WTC11 (cell line): Measurements from ENCODE around the gene PITPNC1. TPM values are rescaled to one million over a fixed set of nuclear protein-coding genes. Genes with fewer than 3 reads are reported as not detected.

ENCODE experiments used
- ATAC-seq: fragments of 200-7000 bp; cut with Tn5 transposase; 2 replicates; pipeline ENCODE4 v1.10.0; 2021; ENCODE audit warnings: mild to moderate bottlenecking, moderate library complexity
- CTCF ChIA-PET: fragments of 300-600 bp; sonication (Branson Sonifier 250); formaldehyde crosslinking; loops from one replicate; lab custom pipeline; 2021; ENCODE audit warnings: antibody characterized with exemption; lab: Charles Lee
- POLR2A ChIA-PET: fragments of 350-600 bp; sonication (Branson Sonifier 250); formaldehyde crosslinking; loops from one replicate; lab custom pipeline; 2021; ENCODE audit warnings: antibody characterized with exemption; lab: Charles Lee
- DNase-seq: peaks from one replicate; pipeline ENCODE4 v3.0.0; 2021; ENCODE audit warnings: low spot score
- H3K27ac Mint-ChIP-seq: 2 replicates; pipeline ENCODE4 v1.8.0; 2021; ENCODE audit warnings: mixed read lengths
- H3K27me3 Mint-ChIP-seq: 2 replicates; pipeline ENCODE4 v1.8.0; 2021; ENCODE audit warnings: low read depth, mild to moderate bottlenecking, moderate library complexity, mixed read lengths
- H3K36me3 Mint-ChIP-seq: 2 replicates; pipeline ENCODE4 v1.8.0; 2021; ENCODE audit warnings: mixed read lengths
- H3K4me1 Mint-ChIP-seq: 2 replicates; pipeline ENCODE4 v1.8.0; 2022; ENCODE audit warnings: mixed read lengths
- H3K4me3 Mint-ChIP-seq: 2 replicates; pipeline ENCODE4 v1.8.0; 2021; ENCODE audit warnings: mild to moderate bottlenecking, moderate library complexity, mixed read lengths
- H3K9me3 Mint-ChIP-seq: 2 replicates; pipeline ENCODE4 v1.8.0; 2021; ENCODE audit warnings: mixed read lengths
- GRHL2 ChIP-seq: fragments of 250-450 bp; sonication (Bioruptor Pico); IDR thresholded peaks from 2 replicates; pipeline ENCODE4 v1.8.0; 2022; ENCODE audit warnings: mild to moderate bottlenecking, moderate library complexity; ENCODE audit not compliant: insufficient replicate concordance, severe bottlenecking
- OVOL2 ChIP-seq: fragments of 250-450 bp; sonication (Bioruptor Pico); IDR thresholded peaks from 2 replicates; pipeline ENCODE4 v1.9.0; 2021; ENCODE audit warnings: mild to moderate bottlenecking, borderline replicate concordance
- SP1 ChIP-seq: sonication (generic); formaldehyde crosslinking; conservative IDR thresholded peaks from 2 replicates; pipeline ENCODE4 v1.8.1; 2022; ENCODE audit warnings: missing genetic modification reagents
- ZNF138 ChIP-seq: sonication (generic); formaldehyde crosslinking; conservative IDR thresholded peaks from 2 replicates; pipeline ENCODE4 v1.8.1; 2022; ENCODE audit warnings: mild to moderate bottlenecking, moderate library complexity, missing genetic modification reagents
- ZNF512 ChIP-seq: sonication (generic); formaldehyde crosslinking; IDR thresholded peaks from 2 replicates; pipeline ENCODE4 v1.8.1; 2022; ENCODE audit warnings: missing genetic modification reagents, borderline replicate concordance
- total RNA-seq: library from RNA; stranded (reverse); gene quantifications from 3 replicates; pipeline ENCODE4 v1.2.3, GENCODE V29; 2021
- TF ChIP-seq, protein P1 (sequence below): sonication (generic); formaldehyde crosslinking; conservative IDR thresholded peaks from 2 replicates; pipeline ENCODE4 v1.8.1; 2022; ENCODE audit warnings: mild to moderate bottlenecking, missing genetic modification reagents
- TF ChIP-seq, protein P2 (sequence below): sonication (generic); formaldehyde crosslinking; IDR thresholded peaks from 2 replicates; pipeline ENCODE4 v1.8.0; 2022; ENCODE audit warnings: mild to moderate bottlenecking, missing genetic modification reagents
- TF ChIP-seq, protein P3 (sequence below): sonication (generic); formaldehyde crosslinking; IDR thresholded peaks from 2 replicates; pipeline ENCODE4 v1.8.1; 2023; ENCODE audit warnings: mild to moderate bottlenecking, missing genetic modification reagents, moderate library complexity
- TF ChIP-seq, protein P4 (sequence below): sonication (generic); formaldehyde crosslinking; IDR thresholded peaks from 2 replicates; pipeline ENCODE4 v1.8.0; 2023; ENCODE audit warnings: mild to moderate bottlenecking, missing genetic modification reagents
- TF ChIP-seq, protein P5 (sequence below): sonication (generic); formaldehyde crosslinking; IDR thresholded peaks from 2 replicates; pipeline ENCODE4 v1.8.0; 2022; ENCODE audit warnings: mild to moderate bottlenecking, missing genetic modification reagents
- TF ChIP-seq, protein P6 (sequence below): fragments of 250-450 bp; sonication (Bioruptor Pico); IDR thresholded peaks from 2 replicates; pipeline ENCODE4 v1.9.0; 2021; ENCODE audit warnings: mild to moderate bottlenecking, borderline replicate concordance

PITPNC1 gene
- total RNA-seq, 1 experiment from 2014 or later, result 39.8 TPM

GRCh38 chr17:67613961-67614360, 236.9 kb downstream of the PITPNC1 start:
- H3K27me3 Mint-ChIP-seq, result no peaks in the 10 kb centered on the region
- no peaks in the 10 kb centered on the region for H3K9me3 Mint-ChIP-seq
- DNase-seq (no peak), ATAC-seq (no peak)
- TF ChIP-seq, protein P1, sequence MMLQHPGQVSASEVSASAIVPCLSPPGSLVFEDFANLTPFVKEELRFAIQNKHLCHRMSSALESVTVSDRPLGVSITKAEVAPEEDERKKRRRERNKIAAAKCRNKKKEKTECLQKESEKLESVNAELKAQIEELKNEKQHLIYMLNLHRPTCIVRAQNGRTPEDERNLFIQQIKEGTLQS (CRISPR knock-in tag), result no peak
- no peak for TF ChIP-seq ZNF138 (CRISPR knock-in tag)
- TF ChIP-seq ZNF512 (CRISPR knock-in tag), result no peak
- TF ChIP-seq, protein P2, sequence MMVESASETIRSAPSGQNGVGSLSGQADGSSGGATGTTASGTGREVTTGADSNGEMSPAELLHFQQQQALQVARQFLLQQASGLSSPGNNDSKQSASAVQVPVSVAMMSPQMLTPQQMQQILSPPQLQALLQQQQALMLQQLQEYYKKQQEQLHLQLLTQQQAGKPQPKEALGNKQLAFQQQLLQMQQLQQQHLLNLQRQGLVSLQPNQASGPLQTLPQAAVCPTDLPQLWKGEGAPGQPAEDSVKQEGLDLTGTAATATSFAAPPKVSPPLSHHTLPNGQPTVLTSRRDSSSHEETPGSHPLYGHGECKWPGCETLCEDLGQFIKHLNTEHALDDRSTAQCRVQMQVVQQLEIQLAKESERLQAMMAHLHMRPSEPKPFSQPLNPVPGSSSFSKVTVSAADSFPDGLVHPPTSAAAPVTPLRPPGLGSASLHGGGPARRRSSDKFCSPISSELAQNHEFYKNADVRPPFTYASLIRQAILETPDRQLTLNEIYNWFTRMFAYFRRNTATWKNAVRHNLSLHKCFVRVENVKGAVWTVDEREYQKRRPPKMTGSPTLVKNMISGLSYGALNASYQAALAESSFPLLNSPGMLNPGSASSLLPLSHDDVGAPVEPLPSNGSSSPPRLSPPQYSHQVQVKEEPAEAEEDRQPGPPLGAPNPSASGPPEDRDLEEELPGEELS, result no peak
- TF ChIP-seq, protein P3, sequence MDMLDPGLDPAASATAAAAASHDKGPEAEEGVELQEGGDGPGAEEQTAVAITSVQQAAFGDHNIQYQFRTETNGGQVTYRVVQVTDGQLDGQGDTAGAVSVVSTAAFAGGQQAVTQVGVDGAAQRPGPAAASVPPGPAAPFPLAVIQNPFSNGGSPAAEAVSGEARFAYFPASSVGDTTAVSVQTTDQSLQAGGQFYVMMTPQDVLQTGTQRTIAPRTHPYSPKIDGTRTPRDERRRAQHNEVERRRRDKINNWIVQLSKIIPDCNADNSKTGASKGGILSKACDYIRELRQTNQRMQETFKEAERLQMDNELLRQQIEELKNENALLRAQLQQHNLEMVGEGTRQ (CRISPR knock-in tag), result no peak
- TF ChIP-seq, protein P4, sequence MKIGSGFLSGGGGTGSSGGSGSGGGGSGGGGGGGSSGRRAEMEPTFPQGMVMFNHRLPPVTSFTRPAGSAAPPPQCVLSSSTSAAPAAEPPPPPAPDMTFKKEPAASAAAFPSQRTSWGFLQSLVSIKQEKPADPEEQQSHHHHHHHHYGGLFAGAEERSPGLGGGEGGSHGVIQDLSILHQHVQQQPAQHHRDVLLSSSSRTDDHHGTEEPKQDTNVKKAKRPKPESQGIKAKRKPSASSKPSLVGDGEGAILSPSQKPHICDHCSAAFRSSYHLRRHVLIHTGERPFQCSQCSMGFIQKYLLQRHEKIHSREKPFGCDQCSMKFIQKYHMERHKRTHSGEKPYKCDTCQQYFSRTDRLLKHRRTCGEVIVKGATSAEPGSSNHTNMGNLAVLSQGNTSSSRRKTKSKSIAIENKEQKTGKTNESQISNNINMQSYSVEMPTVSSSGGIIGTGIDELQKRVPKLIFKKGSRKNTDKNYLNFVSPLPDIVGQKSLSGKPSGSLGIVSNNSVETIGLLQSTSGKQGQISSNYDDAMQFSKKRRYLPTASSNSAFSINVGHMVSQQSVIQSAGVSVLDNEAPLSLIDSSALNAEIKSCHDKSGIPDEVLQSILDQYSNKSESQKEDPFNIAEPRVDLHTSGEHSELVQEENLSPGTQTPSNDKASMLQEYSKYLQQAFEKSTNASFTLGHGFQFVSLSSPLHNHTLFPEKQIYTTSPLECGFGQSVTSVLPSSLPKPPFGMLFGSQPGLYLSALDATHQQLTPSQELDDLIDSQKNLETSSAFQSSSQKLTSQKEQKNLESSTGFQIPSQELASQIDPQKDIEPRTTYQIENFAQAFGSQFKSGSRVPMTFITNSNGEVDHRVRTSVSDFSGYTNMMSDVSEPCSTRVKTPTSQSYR (CRISPR knock-in tag), result no peak
- TF ChIP-seq OVOL2, result no peak
- TF ChIP-seq, protein P5, sequence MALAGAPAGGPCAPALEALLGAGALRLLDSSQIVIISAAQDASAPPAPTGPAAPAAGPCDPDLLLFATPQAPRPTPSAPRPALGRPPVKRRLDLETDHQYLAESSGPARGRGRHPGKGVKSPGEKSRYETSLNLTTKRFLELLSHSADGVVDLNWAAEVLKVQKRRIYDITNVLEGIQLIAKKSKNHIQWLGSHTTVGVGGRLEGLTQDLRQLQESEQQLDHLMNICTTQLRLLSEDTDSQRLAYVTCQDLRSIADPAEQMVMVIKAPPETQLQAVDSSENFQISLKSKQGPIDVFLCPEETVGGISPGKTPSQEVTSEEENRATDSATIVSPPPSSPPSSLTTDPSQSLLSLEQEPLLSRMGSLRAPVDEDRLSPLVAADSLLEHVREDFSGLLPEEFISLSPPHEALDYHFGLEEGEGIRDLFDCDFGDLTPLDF (CRISPR knock-in tag), result no peak
- TF ChIP-seq SP1 (CRISPR knock-in tag), result no peak
- no peak for TF ChIP-seq GRHL2 (CRISPR knock-in tag)
- TF ChIP-seq, protein P6, sequence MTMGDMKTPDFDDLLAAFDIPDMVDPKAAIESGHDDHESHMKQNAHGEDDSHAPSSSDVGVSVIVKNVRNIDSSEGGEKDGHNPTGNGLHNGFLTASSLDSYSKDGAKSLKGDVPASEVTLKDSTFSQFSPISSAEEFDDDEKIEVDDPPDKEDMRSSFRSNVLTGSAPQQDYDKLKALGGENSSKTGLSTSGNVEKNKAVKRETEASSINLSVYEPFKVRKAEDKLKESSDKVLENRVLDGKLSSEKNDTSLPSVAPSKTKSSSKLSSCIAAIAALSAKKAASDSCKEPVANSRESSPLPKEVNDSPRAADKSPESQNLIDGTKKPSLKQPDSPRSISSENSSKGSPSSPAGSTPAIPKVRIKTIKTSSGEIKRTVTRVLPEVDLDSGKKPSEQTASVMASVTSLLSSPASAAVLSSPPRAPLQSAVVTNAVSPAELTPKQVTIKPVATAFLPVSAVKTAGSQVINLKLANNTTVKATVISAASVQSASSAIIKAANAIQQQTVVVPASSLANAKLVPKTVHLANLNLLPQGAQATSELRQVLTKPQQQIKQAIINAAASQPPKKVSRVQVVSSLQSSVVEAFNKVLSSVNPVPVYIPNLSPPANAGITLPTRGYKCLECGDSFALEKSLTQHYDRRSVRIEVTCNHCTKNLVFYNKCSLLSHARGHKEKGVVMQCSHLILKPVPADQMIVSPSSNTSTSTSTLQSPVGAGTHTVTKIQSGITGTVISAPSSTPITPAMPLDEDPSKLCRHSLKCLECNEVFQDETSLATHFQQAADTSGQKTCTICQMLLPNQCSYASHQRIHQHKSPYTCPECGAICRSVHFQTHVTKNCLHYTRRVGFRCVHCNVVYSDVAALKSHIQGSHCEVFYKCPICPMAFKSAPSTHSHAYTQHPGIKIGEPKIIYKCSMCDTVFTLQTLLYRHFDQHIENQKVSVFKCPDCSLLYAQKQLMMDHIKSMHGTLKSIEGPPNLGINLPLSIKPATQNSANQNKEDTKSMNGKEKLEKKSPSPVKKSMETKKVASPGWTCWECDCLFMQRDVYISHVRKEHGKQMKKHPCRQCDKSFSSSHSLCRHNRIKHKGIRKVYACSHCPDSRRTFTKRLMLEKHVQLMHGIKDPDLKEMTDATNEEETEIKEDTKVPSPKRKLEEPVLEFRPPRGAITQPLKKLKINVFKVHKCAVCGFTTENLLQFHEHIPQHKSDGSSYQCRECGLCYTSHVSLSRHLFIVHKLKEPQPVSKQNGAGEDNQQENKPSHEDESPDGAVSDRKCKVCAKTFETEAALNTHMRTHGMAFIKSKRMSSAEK (CRISPR knock-in tag), result no peak
- CTCF ChIA-PET, result no interaction called here
- H3K4me1 Mint-ChIP-seq, result 0 out of 2 replicates have a peak, but pooled peaks cover 3% of the 10 kb centered on the region
- peak overlapping the region; percentile 80 for H3K27ac Mint-ChIP-seq
- H3K36me3 Mint-ChIP-seq, result no peaks in the 10 kb centered on the region
- no peak overlapping the region for H3K4me3 Mint-ChIP-seq
- POLR2A ChIA-PET, result no interaction called here
